ENCODE measurements around the gene JAZF1. TPM values are rescaled to one million over a fixed set of nuclear protein-coding genes. Genes with fewer than 3 reads are reported as not detected.

Gene JAZF1
- polyA plus RNA-seq, 1 experiment = 11.6 TPM

GRCh38 chr7:28065721-28066285 is 114.8 kb downstream of the JAZF1 start:
- no peaks in the 10 kb centered on the region for H3K36me3 ChIP-seq (ENCODE audit: control insufficient read depth, insufficient read depth, low read length)
- DNase-seq (ENCODE audit: low read depth) = peak; percentile 82
- H3K4me3 ChIP-seq (ENCODE audit: low read depth, low read length) = no peak overlapping the region
- ChIA-PET CTCF (interaction anchor here (0.7 to 1.8 kb wide), 6 partner anchors 10 to 32 kb away, joined by 3 to 6 read pairs (median 4); no protein-coding TSS in a partner anchor), POLR2A (no interaction called here)
- no peaks in the 10 kb centered on the region for H3K27me3 ChIP-seq (ENCODE audit: control insufficient read depth, insufficient read depth, low read length)
- no peak for TF ChIP-seq CTCF (IDR thresholded peaks at IDR 0.05; ENCODE audit: insufficient read depth, low read depth, low read length)

- Histone ChIP-seq H3K27me3 (ENCODE audit: control insufficient read depth, insufficient read depth, low read length) (no peaks in the 10 kb centered on the region), H3K36me3 (ENCODE audit: control insufficient read depth, insufficient read depth, low read length) (no peaks in the 10 kb centered on the region), H3K4me3 (ENCODE audit: low read depth, low read length) (no peak overlapping the region)
- CTCF ChIA-PET = interaction anchor here (0.7 to 1.8 kb wide), 6 partner anchors 10 to 32 kb away, joined by 3 to 6 read pairs (median 4); no protein-coding TSS in a partner anchor
- TF ChIP-seq CTCF (IDR thresholded peaks at IDR 0.05; ENCODE audit: insufficient read depth, low read depth, low read length) = no peak
- POLR2A ChIA-PET = no interaction called here
- DNase-seq (ENCODE audit: low read depth) = peak; percentile 81
These were observed 115.3 kb downstream of the JAZF1 start for GRCh38 chr7:28065308-28065707.

- Histone ChIP-seq H3K27me3 (ENCODE audit: control insufficient read depth, insufficient read depth, low read length) (no peaks in the 10 kb centered on the region), H3K36me3 (ENCODE audit: control insufficient read depth, insufficient read depth, low read length) (no peaks in the 10 kb centered on the region), H3K4me3 (ENCODE audit: low read depth, low read length) (no peak overlapping the region)
- ChIA-PET CTCF (interaction anchor here (1.1 to 1.4 kb wide), 2 partner anchors 9 to 44 kb away, joined by 4 read pairs; no protein-coding TSS in a partner anchor), POLR2A (no interaction called here)
- TF ChIP-seq CTCF (IDR thresholded peaks at IDR 0.05; ENCODE audit: insufficient read depth, low read depth, low read length) = no peak
- no peak for DNase-seq (ENCODE audit: low read depth)
These were observed 116.2 kb downstream of the JAZF1 start for GRCh38 chr7:28064437-28064836.

GRCh38 chr7:28062197-28062991 is 118.2 kb downstream of the JAZF1 start:
- Histone ChIP-seq H3K36me3 (ENCODE audit: control insufficient read depth, insufficient read depth, low read length) (no peaks in the 10 kb centered on the region), H3K27me3 (ENCODE audit: control insufficient read depth, insufficient read depth, low read length) (no peaks in the 10 kb centered on the region), H3K4me3 (ENCODE audit: low read depth, low read length) (no peak overlapping the region)
- peak; percentile 78 for TF ChIP-seq CTCF (IDR thresholded peaks at IDR 0.05; ENCODE audit: insufficient read depth, low read depth, low read length)
- no peak for DNase-seq (ENCODE audit: low read depth)
- POLR2A ChIA-PET = no interaction called here
- CTCF ChIA-PET = interaction anchor here (0.6 to 8.7 kb wide), 22 partner anchors 9 to 866 kb away, joined by 3 to 108 read pairs (median 4); no protein-coding TSS in a partner anchor

- TF ChIP-seq CTCF (IDR thresholded peaks at IDR 0.05; ENCODE audit: insufficient read depth, low read depth, low read length) = no peak
- Histone ChIP-seq H3K4me3 (ENCODE audit: low read depth, low read length) (no peak overlapping the region), H3K27me3 (ENCODE audit: control insufficient read depth, insufficient read depth, low read length) (no peaks in the 10 kb centered on the region), H3K36me3 (ENCODE audit: control insufficient read depth, insufficient read depth, low read length) (no peaks in the 10 kb centered on the region)
- POLR2A ChIA-PET = no interaction called here
- no peak for DNase-seq (ENCODE audit: low read depth)
- CTCF ChIA-PET = interaction anchor here (0.6 to 8.7 kb wide), 18 partner anchors 9 to 866 kb away, joined by 3 to 108 read pairs (median 4); no protein-coding TSS in a partner anchor
These were observed 118.8 kb downstream of the JAZF1 start for GRCh38 chr7:28061824-28062196.

All from BJ (cell line).